Stimulated activated CD8-positive, alpha-beta memory T cell treated with anti-CD3 and anti-CD28 coated beads, Interleukin-12 subunit alpha, Interleukin-12 subunit beta, amount 100 ng/mL, for 24 hours (primary cell): ENCODE measurements around the gene NPRL2.

Source experiments
- DNase-seq: peaks from one replicate; pipeline ENCODE4 v3.0.0-alpha.2; 2020; ENCODE audit errors: extremely low read depth

NPRL2 gene

GRCh38 chr3:50373146-50374051 lies 22.8 kb upstream of the NPRL2 start:
- DNase-seq: no peak

GRCh38 chr3:50372349-50372748 lies 21.8 kb upstream of the NPRL2 start:
- DNase-seq: no peak

- DNase-seq: no peak
These were observed 20.6 kb upstream of the NPRL2 start for GRCh38 chr3:50371133-50371685.

GRCh38 chr3:50370594-50370993 lies 20.0 kb upstream of the NPRL2 start:
- no peak for DNase-seq

GRCh38 chr3:50369012-50369670 lies 18.6 kb upstream of the NPRL2 start:
- DNase-seq: no peak

- DNase-seq: no peak
These were observed 15.3 kb upstream of the NPRL2 start for GRCh38 chr3:50365842-50366220.

GRCh38 chr3:50365080-50365841 lies 14.7 kb upstream of the NPRL2 start:
- peak; percentile 78 for DNase-seq

GRCh38 chr3:50364573-50365079 lies 14.1 kb upstream of the NPRL2 start:
- no peak for DNase-seq

- no peak for DNase-seq
These were observed 9.2 kb upstream of the NPRL2 start for GRCh38 chr3:50359760-50360110.

- peak; percentile 86 for DNase-seq
These were observed 8.6 kb upstream of the NPRL2 start, which contains the start of gene TMEM115 for GRCh38 chr3:50358911-50359759. TSS of gene TMEM115 (minus strand) at chr3:50359521. CDS start at chr3:50359063, 458 bp downstream.

- DNase-seq: no peak
These were observed 7.9 kb upstream of the NPRL2 start for GRCh38 chr3:50358355-50358910.

GRCh38 chr3:50357481-50357880 lies 6.9 kb upstream of the NPRL2 start:
- DNase-seq: no peak

- no peak for DNase-seq
These were observed 6.0 kb upstream of the NPRL2 start for GRCh38 chr3:50356553-50356952.

GRCh38 chr3:50355829-50356552 lies 5.4 kb upstream of the NPRL2 start:
- DNase-seq: no peak

- DNase-seq: no peak
These were observed 4.3 kb upstream of the NPRL2 start for GRCh38 chr3:50354850-50355249.

- DNase-seq: no peak
These were observed 3.7 kb upstream of the NPRL2 start for GRCh38 chr3:50354186-50354764.

- no peak for DNase-seq
These were observed 2.9 kb upstream of the NPRL2 start for GRCh38 chr3:50353245-50354004.

- DNase-seq: no peak
These were observed 2.2 kb upstream of the NPRL2 start for GRCh38 chr3:50352781-50353180.

GRCh38 chr3:50351323-50351697 lies 735 bp upstream of the NPRL2 start:
- DNase-seq: no peak
